ENCODE results near the gene TSACC.
A peak's percentile ranks its signal among the peaks of the same experiment; 100 is the strongest.
"Not testable (repeated sequence)": the region's sequence is repeated elsewhere in the genome, so short reads cannot be mapped to it uniquely, and the experiment has no call there.

The TSACC gene

DNA sequence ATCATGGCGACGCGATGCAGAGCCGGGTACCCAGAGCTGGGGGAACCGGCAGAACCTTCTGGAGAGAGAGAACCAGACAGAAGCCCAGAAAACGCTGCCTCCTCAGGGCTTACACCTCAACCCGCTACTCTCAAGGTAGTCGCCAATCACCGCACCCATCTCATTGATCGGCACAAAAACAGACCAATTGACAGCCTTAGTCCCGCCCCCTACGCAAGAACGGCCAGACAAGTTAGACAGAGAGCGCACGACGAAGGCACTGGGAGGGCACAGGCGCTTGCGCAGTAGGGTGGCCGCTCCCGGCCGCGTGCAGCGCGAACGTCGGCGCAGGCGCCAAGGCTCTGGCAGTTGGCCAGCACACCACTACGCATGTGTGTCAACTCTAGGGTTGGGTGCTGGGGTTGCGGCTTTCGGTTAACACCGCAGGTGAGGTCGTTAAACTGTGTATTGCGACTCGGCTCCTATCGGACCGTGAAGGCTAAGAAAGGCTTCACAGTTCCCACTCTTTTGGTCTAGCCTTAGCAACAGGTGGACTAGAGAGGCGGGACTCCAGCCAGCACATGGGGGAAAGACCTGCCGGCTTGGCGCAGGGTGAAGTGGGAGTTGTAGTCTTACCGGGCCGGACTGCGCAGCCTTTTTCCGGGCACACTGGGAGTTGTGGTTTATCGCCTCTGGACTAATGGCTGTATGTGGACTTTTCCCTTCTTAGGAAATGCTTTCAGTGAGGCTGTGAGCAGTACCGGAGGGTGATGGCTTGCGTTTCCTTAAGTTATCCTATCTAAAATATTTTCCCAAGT, at the start of gene TSACC, which contains the start of gene CCT3:
Gene TSACC (plus strand): TSS at position 347 of the 797 bp plus-strand sequence. CDS start 1,232 bp downstream, outside the sequence.
Gene CCT3 (minus strand): TSS at position 113 of the 797 bp plus-strand sequence. CDS start 108 bp downstream, at position 5.
- peak; percentile 98 for DNase-seq

DNA sequence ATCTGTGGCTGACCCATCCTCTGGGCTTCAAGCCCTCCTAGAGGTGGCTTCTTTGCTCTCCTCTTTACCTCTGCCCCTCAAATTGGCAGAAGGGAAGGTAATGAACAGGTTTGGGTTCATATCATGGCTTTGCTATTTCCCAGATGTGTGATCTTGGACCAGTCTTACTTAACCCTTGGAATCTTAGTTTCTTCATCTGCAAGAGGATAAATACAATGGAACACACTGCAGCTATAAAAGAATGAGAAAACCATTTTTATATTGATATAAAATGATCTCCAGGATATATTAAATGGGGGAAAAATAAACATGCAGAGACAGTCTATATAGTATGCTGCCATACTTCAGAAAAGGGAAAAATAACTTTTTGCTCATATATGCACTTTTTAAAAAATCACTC, 48.5 kb upstream of the TSACC start:
- DNase-seq, result no peak

DNA sequence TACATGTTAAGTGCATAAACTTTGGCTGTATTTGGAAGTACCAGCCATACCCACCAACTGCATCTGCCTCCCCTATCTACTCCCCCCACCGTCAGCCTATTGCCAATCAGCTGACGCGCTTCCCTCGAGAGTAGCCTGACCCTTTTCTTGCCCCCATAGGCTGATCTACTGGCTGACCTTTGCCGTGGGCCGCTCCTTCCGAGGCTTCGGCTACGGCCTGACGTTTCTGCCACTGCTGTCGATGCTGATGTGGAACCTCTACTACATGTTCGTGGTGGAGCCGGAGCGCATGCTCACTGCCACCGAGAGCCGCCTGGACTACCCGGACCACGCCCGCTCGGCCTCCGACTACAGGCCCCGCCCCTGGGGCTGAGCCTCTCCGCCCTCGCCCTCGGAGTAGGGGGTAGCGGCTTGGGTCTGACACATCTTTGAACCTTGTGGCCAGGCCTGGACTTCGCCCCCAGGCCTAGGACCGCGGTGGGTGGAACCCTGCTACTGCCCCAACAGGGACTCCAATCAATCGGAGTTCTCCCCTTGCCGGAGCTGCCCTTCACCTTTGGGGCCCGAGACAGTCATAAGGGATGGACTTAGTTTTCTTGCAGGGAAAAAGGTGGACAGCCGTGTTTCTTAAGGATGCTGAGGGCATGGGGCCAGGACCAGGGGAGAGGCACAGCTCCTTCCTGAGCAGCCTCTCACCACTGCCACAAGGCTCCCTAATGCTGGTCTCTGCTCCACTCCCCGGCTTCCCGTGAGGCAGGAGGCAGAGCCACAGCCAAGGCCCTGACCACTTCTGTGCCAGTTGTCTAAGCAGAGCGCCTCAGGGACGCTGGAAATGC, 46.9 kb upstream of the TSACC start:
- peak; percentile 28 for DNase-seq

DNA sequence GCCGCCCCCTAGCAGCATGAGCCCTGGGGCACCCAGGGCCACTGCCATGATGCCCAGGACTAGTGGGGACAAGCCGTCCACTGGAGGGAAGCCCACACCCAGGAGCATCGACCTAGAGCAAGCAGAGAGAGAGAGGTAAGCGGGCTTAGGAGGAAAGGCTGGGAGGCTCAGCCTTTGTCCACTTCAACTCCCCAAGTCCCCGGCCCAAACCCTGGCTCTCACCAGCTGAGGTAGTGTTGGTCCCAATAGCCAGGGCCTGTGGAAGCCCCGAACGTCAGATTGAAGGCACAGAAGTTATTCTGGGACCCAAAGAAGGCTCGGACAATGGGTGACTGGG, 45.3 kb upstream of the TSACC start:
- no peak for DNase-seq

DNA sequence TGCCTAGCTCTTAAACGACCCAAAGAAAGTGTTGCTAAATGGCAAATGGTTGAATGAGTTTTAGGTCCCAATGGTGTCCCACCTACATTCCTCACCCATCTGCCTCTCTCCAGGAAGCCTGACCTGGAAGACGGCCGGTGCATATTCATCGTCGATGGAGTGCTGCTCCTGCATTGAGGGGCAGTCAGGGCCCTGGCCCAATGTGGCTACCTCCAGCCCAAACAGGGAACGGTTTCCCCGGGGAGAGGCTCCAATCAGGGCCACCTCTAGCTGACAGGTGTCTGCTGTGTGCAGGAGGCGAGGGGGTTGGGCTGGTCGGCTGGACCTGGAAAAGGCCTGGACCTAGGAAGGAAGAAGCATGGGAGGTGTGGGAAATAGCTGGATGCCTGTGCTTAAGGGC, 44.4 kb upstream of the TSACC start:
- no peak for DNase-seq

DNA sequence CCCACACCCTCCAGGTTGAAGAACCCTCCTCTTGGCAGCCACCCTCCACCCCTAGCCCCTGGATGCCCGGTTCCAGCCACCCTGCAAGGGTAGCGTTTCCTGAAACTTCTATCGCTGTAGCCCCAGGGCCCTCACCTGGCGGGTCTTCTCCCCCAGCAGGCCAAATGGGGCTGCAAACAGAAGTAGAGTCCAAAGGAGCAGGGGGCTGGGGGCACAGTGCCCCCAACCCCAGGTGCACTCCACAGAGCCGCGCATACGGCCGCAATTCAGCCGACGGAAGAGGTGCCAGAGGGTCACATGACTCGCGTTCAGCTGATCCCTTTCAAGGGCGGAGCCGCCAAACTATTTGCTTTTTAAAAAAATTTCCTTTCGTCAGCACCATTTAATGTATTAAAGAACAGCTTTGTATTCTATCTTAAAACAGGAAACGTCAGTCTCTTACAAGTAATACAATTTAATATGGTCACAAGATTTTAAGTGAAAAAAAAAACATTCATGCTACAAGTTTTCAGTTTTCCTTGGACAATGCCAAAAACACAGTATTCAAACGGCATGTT, 42.9 kb upstream of the TSACC start, which contains the start of gene GLMP:
Gene GLMP (minus strand): TSS at position 289 of the 557 bp plus-strand sequence. CDS start 34 bp downstream, at position 255.
- peak; percentile 22 for DNase-seq

DNA sequence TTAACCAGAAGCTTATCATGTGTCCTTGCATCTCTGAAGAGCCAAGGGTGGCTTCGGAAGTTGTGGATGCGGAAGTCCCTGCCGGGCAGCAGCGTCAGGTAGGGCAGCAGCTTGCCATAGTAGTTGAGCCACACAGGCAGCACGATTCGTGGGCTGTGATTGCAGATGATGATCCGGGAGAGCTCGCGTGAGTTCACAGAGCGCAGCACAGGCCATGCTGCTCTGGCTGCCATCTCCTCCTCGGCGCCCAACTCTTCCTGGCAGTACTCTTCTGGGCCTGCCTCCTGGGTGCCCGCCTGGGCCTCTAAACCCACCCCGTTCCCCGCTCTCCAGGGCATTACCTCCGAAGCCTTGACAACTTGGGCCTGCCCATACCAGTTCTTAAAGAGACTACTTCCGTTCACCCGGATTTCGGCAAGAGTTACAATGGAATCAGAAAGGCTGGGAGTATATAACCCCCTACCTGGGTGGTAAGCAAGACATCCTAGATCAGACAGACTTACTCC, 39.4 kb upstream of the TSACC start, which contains the start of gene VHLL:
Gene VHLL (minus strand): TSS at position 456 of the 506 bp plus-strand sequence. CDS start 118 bp downstream, at position 338.
- DNase-seq, result no peak

DNA sequence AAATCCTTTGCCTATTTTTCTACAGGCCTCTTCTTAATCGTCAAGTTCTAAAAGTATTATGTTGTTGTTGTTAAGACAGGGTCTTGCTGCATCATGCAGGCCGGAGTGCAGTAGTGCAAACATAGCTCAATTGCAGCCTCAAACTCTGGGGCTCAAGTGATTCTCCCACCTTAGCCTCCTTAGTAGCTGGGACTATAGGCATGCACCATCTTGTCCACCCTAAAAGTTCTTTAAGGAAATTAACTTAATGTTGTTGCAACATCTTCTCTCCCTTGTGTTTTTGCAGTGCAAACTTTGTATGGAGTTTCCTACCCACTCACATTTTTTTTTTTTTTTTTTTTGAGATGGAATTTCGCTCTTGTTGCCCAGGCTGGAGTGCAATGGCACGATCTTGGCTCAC, 35.1 kb upstream of the TSACC start:
- no peak for DNase-seq

DNA sequence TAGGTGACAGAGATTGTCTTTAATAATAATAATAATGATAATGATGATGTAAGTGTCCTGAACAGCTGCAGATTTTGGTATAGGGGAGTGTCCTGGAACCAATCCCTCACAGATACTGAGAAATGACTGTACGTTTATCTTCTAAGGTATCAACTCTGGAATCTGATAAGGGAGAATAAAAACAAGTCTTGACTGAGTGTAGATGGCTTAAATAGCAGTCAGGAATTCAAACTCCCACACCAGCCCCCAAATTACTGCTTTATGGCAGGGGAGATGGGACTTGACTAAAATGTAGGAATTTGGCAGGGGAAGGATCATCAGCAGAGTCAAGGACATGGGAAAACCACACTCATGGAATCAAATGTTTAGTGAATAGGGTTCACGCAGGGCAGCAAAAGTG, 33.1 kb upstream of the TSACC start:
- DNase-seq, result no peak

DNA sequence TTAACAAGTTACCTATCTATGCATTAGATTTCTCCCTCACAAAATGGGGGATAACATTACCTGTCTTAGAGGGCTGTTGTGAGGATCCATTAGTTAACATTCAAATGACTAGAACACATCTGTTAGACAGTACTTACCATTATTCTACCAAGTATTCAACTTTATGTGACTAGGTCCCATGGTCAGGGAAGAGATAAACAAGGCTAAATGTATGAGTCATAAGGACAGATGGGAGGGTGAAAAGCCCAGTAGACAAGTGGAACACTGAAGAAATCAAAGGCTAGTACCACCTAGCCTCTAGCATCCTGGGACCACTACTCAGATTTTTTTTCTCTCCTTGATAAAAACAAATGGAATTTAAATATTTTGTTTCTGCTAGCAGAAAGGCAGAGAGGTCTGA, 30.2 kb upstream of the TSACC start:
- DNase-seq, result no peak

DNA sequence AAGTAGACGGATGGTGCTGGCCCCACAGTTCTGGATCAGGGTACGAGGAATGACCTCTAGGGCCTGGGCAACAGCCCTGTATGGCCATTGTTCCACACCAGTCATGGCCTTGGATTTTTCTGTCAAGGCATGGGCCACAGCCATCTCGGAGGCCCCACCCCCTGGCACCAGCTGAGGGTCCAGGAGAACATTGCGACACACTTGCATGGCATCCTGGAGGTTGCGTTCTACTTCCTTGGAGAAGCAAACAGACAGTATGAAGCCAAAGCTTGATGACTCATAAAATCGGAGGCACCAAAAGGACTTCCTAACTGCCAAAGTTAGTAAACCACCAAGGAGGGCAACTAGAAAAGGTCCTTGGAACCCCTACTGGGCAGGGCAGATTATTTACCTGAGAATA, 27.4 kb upstream of the TSACC start:
- DNase-seq, result no peak

DNA sequence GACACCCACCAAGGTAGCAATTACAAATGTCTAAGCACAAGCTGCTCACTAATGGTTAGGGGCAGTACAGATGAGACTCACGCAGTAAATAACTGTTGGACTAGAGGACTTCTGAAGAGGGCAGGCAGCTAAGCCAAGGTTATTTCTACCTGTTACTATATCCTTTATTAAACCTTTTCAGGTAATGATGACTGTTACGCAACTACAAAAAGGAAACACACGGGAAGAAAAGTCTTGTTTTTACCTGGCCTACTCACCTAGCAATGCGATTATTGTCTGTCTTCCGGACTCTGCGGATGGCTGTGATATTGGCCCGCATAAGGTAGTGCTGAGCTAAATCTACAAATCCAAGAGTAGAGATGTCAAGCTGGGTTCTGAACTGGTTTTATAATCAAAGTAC, 21.4 kb upstream of the TSACC start:
- no peak for DNase-seq

DNA sequence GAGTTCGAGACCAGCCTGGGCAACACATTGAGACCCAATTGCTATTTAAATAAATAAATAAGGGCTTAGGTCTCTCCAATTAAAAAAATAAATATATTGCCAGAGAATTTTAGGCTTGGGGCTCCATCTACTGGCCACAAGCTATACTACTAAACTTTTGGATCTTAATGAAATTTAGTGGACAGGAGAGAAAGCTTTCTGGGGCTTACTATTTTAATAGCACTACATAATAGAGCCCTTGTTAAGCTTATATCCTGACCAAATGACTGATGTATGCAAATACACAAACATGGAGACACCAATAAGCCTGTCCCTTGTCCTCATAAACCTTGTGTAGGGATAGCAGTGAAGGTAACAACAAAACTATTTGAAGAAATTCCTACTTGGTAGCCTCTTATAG, 18.7 kb upstream of the TSACC start:
- DNase-seq, result no peak

DNA sequence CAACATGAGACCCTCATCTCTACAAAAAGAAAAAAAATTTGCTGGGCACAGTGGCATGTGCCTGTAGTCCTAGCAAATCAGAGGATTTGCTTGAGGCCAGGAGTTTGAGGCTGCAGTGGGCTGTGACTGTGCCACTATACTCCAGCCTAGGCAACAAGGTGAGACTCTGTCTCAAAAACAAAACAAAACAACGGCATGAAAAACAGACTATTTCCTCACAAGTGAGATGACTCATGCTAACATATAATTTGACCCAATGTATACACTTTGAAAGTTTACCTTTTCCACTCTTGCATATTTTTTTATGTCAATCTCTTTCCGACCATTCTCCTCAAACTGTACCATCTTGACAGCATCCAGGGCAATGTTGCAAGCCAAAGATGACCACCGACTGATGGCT, 17.8 kb upstream of the TSACC start:
- DNase-seq, result no peak

DNA sequence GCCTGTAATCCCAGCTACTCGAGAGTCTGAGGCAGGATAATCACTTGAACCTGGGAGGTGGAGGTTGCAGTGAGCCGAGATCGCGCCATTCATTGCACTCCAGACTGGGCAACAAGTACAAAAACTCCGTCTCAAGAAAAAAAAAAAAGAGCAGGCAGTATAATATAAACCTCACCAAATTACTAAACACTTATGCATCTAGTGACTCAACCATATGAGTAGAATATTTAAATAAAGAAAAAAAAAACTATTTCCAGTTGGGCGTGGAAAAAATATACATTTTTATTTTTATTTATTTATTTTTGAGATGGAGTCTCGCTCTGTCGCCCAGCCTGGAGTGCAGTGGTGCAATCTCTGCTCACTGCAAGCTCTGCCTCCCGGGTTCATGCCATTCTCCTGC, 15.1 kb upstream of the TSACC start:
- not testable (repeated sequence) for DNase-seq

DNA sequence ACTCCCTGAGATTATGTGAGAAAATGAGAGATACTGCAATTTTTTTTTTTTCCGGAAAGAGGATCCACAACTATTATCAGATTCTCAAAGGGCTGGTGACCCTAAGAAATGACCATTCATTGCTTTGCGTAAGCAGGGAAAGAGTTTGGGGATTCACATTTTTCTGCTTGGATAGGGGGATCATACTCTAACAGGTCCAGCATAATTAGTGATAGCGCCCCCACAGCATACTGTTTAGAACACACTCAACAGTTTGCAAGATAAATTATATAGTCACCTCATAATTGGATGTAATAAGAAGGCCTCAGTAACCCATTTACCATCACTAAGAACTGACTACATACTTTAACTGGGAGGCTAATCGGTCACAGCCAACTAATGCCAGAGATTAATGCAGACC, 2.1 kb upstream of the TSACC start:
- no peak for DNase-seq

DNA sequence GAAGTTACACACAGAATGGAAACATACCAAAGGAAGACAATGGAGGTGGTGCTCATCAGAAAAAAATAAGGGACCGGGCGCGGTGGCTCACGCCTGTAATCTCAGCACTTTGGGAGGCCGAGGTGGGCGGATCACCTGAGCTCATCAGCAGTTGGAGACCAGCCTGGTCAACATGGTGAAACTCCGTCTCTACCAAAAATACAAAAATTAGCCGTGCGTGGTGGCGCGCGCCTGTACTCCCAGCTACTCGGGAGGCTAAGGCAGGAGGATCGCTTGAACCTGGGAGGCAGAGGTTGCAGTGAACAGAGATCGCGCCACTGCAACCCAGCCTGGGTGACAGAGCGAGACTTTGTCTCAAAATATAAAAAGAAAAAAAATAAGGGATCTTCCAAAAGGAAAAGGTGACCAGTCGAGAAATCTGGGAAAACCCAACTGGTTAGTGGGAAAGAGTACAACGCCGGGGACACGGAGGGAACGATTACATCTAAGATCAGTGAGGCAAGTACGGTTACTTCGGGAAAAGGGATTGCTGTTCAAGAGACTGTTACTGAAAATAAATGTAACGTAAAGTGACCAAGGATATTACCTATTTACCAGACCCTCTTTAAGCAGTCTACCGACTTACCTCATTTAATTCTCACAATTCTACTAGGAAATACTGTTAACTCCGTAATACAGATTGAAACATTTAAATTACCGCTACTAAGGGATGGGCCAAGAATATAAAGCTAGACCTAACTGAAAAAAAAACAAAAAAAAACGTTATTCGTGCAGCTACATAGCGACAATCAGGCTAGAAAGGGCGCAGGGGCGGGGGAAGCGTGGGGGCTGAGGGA, 1.1 kb upstream of the TSACC start:
- no peak for DNase-seq

DNA sequence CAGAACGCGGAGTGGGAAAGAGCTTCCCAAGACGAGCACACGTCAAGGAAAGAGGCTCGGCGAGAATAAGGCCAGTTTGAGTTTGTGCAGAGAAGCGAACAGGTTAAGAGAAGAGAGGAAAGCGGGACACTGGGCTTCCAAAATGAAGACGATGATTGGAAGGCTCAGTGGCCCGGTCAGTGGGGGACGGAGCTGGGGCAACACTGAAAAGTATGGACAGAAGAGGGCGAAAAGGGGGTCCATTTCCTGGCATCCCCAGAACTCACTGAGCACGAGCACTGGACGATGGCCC, 492 bp upstream of the TSACC start:
- no peak for DNase-seq

DNA sequence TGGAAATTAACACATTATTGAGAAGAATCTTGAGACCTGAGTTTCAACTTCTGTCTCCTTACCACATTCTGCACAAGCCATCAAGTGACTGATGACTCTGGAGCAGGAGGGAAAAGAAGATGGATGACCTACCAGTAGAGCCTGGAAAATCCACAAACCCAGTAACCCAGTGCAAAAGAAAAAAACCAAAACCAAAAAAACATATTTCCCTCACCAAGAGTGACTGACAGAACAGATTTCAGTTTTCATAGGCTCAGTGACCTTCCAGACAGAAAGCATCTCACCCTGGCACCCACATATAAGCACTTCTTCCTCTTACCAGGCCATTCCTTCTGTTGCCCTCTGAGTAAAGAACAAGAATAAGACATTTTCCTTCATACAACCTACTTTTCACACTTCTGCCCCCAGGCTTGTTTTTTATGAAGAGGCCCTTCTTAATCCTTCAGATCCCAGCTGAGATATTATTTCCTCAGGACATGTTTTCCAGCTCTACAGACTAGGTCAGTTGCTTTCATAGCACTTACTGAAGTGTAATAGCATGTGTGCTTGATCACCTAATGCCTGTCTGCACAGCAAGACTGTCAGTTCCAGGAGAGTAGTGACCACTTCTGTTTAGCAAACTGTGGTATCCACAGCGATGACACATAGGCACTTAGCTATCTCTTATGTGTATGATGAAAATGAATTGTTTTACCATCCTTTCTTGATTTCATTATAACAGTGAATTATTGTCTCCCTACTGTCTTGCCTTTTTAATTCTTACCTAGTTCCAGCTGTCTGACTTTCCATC, 4.0 kb downstream of the TSACC start:
- DNase-seq, result no peak

DNA sequence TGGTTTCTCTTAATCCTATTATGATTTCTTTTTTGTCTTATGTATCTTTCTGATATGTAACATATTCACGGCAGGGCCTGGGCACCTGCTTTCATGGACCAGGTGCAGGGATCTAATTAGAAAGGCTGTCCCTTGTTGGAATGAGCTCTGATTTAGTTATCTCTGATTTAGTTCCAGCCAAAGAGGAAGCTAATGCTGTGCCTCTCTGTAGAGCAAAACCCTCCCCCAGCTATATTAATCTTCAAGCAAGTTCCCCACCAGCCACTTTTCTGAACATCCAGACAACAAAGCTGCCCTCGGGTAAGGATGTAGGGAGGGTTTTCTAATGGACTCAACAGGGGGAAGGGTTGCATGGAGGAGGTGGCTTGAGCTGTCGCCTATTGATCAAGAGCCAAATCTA, 6.1 kb downstream of the TSACC start:
- DNase-seq, result no peak

DNA sequence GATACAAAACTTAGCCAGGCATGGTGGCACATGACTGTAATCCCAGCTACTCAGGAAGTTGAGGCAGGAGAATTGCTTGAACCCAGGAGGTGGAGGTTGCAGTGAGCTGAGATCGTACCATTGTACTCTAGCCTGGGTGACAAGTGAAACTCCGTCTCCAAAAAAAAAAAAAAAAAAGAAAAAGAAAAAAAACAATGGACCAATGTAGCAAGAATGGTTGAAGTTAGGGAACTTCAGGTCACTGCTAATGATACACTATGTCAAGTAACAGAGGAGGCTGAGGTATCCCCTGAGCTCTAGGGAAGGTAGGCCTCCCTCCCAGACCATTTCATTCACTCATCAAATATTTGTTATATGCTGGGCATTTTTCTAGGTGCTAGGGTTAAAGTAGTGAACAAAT, 7.7 kb downstream of the TSACC start:
- DNase-seq, result not testable (repeated sequence)

DNA sequence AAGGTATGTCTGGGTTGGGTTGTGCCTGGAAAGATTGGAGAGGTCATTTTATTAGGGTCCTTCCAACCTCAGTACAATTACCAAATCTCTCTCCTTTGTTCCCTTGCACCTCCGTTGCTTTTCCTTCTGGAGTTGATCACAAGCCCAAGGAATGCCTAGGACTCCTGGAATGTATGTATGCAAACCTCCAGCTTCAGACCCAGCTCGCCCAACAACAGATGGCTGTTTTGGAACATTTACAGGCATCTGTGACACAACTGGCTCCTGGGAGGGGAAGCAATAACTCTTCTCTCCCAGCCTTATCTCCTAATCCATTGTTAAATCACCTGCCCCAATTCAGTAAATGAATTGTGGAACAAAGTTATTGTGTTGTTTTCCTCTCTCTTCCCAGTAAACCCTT, 8.3 kb downstream of the TSACC start:
- DNase-seq, result no peak

Data from DMS79 (cell line).